Body of pancreas (tissue), 4 donors: ENCODE data around the gene SALL3.

Experiments
- POLR2A ChIP-seq, 3 donors: fragments of 450-650 bp; IDR thresholded peaks; one replicate each; pipeline ENCODE4 v1.6.1; 2016; ENCODE audit warnings: antibody characterized with exemption in 3 of 3, mild to moderate bottlenecking in 2 of 3
- TF ChIP-seq, protein P1 (sequence below), 7 experiments: fragments of 450-650 bp in 4 of 7; fragments of 200-600 bp in 3 of 7; sonication (generic) in 3 of 7; IDR thresholded peaks; one replicate each; pipeline ENCODE4 v1.5.1; 2016 to 2019; ENCODE audit warnings: antibody characterized with exemption in 7 of 7

DNA sequence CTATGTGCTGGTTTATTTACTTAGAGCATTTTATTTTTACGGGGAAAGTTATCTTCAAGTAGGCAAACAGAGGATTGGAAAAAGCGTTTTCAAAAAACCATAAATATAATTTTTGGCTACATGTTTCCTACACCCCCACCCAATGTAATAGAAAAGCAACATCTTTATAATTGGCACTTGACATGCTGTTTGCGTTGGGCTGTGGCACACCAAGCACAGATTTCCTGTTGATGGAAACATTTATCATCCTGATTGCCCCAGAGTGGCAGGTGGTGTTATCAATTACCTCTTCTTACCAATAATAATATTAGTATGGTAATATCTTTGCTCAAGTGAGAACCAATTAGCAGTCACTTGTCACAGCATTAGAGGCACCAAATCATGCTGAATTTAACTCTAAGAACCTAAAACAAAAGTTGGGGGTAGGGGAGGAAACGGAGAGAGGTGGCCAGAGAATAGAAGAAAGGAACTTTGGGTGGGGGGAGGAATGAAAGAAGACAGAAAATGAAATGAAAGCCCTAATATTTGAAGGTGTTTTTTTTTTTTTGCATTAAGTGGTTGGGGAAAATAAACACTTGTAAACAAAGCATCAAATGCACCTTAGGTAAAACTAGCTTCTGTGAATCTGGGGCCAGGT lies 3.8 kb upstream of the SALL3 start:
- TF ChIP-seq, protein P1, sequence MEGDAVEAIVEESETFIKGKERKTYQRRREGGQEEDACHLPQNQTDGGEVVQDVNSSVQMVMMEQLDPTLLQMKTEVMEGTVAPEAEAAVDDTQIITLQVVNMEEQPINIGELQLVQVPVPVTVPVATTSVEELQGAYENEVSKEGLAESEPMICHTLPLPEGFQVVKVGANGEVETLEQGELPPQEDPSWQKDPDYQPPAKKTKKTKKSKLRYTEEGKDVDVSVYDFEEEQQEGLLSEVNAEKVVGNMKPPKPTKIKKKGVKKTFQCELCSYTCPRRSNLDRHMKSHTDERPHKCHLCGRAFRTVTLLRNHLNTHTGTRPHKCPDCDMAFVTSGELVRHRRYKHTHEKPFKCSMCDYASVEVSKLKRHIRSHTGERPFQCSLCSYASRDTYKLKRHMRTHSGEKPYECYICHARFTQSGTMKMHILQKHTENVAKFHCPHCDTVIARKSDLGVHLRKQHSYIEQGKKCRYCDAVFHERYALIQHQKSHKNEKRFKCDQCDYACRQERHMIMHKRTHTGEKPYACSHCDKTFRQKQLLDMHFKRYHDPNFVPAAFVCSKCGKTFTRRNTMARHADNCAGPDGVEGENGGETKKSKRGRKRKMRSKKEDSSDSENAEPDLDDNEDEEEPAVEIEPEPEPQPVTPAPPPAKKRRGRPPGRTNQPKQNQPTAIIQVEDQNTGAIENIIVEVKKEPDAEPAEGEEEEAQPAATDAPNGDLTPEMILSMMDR (IDR thresholded peaks at IDR 0.05), result no peak
- no peak for TF ChIP-seq POLR2A (IDR thresholded peaks at IDR 0.05)
